Colonic mucosa (tissue), 4 donors: ENCODE results near the gene FAM193B. TPM values are rescaled to one million over a fixed set of nuclear protein-coding genes. Genes with fewer than 3 reads are reported as not detected.
"Not testable (repeated sequence)": the region's sequence is repeated elsewhere in the genome, so short reads cannot be mapped to it uniquely, and the experiment has no call there.

Experiments used
- DNase-seq: peaks from one replicate; pipeline ENCODE4 v3.0.0-alpha.2; 2020
- H3K27ac ChIP-seq: fragments of 200-600 bp; one replicate; pipeline ENCODE4 v1.8.0; 2021
- H3K27me3 ChIP-seq: fragments of 200-600 bp; one replicate; pipeline ENCODE4 v1.8.0; 2021
- H3K36me3 ChIP-seq: fragments of 200-600 bp; one replicate; pipeline ENCODE4 v1.8.0; 2021
- H3K4me1 ChIP-seq: fragments of 200-600 bp; one replicate; pipeline ENCODE4 v1.8.0; 2021; ENCODE audit warnings: mild to moderate bottlenecking
- H3K4me3 ChIP-seq: fragments of 200-600 bp; one replicate; pipeline ENCODE4 v1.8.0; 2021
- H3K9ac ChIP-seq, 2 donors: one replicate each; pipeline ENCODE4 v1.7.0; 2013; ENCODE audit warnings: control low read depth in 2 of 2, low read depth in 2 of 2, low read length in 2 of 2
- H3K9me3 ChIP-seq: fragments of 200-600 bp; one replicate; pipeline ENCODE4 v1.8.0; 2021
- CTCF ChIP-seq: fragments of 200-600 bp; IDR thresholded peaks from one replicate; pipeline ENCODE4 v1.8.0; 2022; ENCODE audit warnings: antibody characterized with exemption, mild to moderate bottlenecking
- intact Hi-C: fragments of 100-400 bp; cut with DNase I; formaldehyde crosslinking; loops from one replicate; pipeline ENCODE4 v1.14.1; 2022
- total RNA-seq, 2 donors: library from RNA; stranded (reverse); fragmentation: NEBNext Ultra II Directional in 1 of 2; extraction: Animal tissue kit (Norgen Biotek cat#: 25700) in 1 of 2; gene quantifications; one replicate each; pipeline ENCODE4 v1.2.1, GENCODE V29; 2021
- donor health status: healthy.
- donor health status: DM: no; HTN: no; CAD: no.
- donor health status: DM: no; HTN: no; CAD: no.

The FAM193B gene
- total RNA-seq, 2 donors from 2014 or later, result 39.4 to 78.6 TPM

GRCh38 chr5:177537389-177538361 lies 16.7 kb downstream of the FAM193B start:
- Histone ChIP-seq H3K9ac (no peak overlapping the region), H3K4me3 (no peak overlapping the region), H3K36me3 (no peaks in the 10 kb centered on the region), H3K9me3 (no peaks in the 10 kb centered on the region), H3K4me1 (peaks cover 7% of the 10 kb centered on the region), H3K27ac (peak overlapping the region; percentile 47), H3K27me3 (no peaks in the 10 kb centered on the region)
- TF ChIP-seq CTCF, result no peak
- peak; percentile 38 for DNase-seq
- intact Hi-C loops, result no loop called here

GRCh38 chr5:177536386-177536785 lies 18.0 kb downstream of the FAM193B start:
- intact Hi-C loops, result no loop called here

GRCh38 chr5:177535125-177535524 lies 19.2 kb downstream of the FAM193B start:
- Histone ChIP-seq H3K27me3 (no peaks in the 10 kb centered on the region), H3K9me3 (no peaks in the 10 kb centered on the region), H3K4me1 (peaks cover 7% of the 10 kb centered on the region), H3K27ac (no peak overlapping the region), H3K9ac (no peak overlapping the region), H3K4me3 (no peak overlapping the region), H3K36me3 (no peaks in the 10 kb centered on the region)
- TF ChIP-seq CTCF, result no peak
- no peak for DNase-seq
- intact Hi-C loops, result no loop called here

More at GRCh38 chr5:177536386-177536785, 18.0 kb downstream of the FAM193B start:
- no peak for DNase-seq
- Histone ChIP-seq H3K27me3 (no peaks in the 10 kb centered on the region), H3K4me1 (peaks cover 7% of the 10 kb centered on the region), H3K27ac (no peak overlapping the region), H3K4me3 (no peak overlapping the region), H3K36me3 (no peaks in the 10 kb centered on the region), H3K9ac (no peak overlapping the region), H3K9me3 (no peaks in the 10 kb centered on the region)
- no peak for TF ChIP-seq CTCF

GRCh38 chr5:177534433-177534832 lies 19.9 kb downstream of the FAM193B start:
- H3K4me1 ChIP-seq, intact Hi-C loops, H3K9me3 ChIP-seq, H3K27ac ChIP-seq, H3K4me3 ChIP-seq, DNase-seq, H3K9ac ChIP-seq, H3K27me3 ChIP-seq, H3K36me3 ChIP-seq: not testable (repeated sequence)

- no peaks in the 10 kb centered on the region for H3K4me1 ChIP-seq
- TF ChIP-seq CTCF, result no peak
- H3K9ac ChIP-seq, result no peak overlapping the region
- intact Hi-C loops, result no loop called here
- H3K4me3 ChIP-seq, result no peak overlapping the region
- no peaks in the 10 kb centered on the region for H3K9me3 ChIP-seq
- H3K36me3 ChIP-seq, result no peaks in the 10 kb centered on the region
- DNase-seq, result no peak
- no peaks in the 10 kb centered on the region for H3K27me3 ChIP-seq
- no peak overlapping the region for H3K27ac ChIP-seq
These were observed 23.0 kb downstream of the FAM193B start for GRCh38 chr5:177531209-177531940.
